ENCODE results near the gene FBRSL1. TPM values are rescaled to one million over a fixed set of nuclear protein-coding genes. Genes with fewer than 3 reads are reported as not detected.

The FBRSL1 gene
- total and polyA plus RNA-seq, 7 donors: 3.9 to 37.0 (median 10.3) TPM

GRCh38 chr12:132548430-132549058 lies 58.6 kb downstream of the FBRSL1 start:
- intact Hi-C loops (cut with DNase I): no loop called here
- Histone ChIP-seq H3K9me3 (no peaks in the 10 kb centered on the region), H3K27me3 (no peaks in the 10 kb centered on the region), H3K4me1 (no peaks in the 10 kb centered on the region), H3K27ac (no peak overlapping the region), H3K4me3 (no peak overlapping the region), H3K36me3 (peaks cover 0 to 38% (median 10%) of the 10 kb centered on the region in 4 donors)
- TF ChIP-seq CTCF (IDR thresholded peaks at IDR 0.05) (no peak), POLR2A (IDR thresholded peaks at IDR 0.05) (no peak), EP300 (IDR thresholded peaks at IDR 0.05) (no peak), POLR2AphosphoS5 (IDR thresholded peaks at IDR 0.05) (no peak)
- 96% methylated on average over 28 of the region's 28 CpGs for WGBS, 2 donors
- no peak for DNase-seq

- Histone ChIP-seq H3K4me1 (no peaks in the 10 kb centered on the region), H3K4me3 (no peak overlapping the region), H3K36me3 (peaks cover 0 to 36% (median 10%) of the 10 kb centered on the region in 4 donors), H3K27ac (no peak overlapping the region), H3K9me3 (no peaks in the 10 kb centered on the region), H3K27me3 (no peaks in the 10 kb centered on the region)
- DNase-seq: no peak
- WGBS, 2 donors: 97 to 98% methylated on average over 33 of the region's 33 CpGs
- TF ChIP-seq POLR2A (IDR thresholded peaks at IDR 0.05) (no peak), CTCF (IDR thresholded peaks at IDR 0.05) (no peak), POLR2AphosphoS5 (IDR thresholded peaks at IDR 0.05) (no peak), EP300 (IDR thresholded peaks at IDR 0.05) (no peak)
- intact Hi-C loops (cut with DNase I): no loop called here
Observed at GRCh38 chr12:132549059-132549458, 59.1 kb downstream of the FBRSL1 start.

- no peak for TF ChIP-seq POLR2AphosphoS5 (IDR thresholded peaks at IDR 0.05)
- TF ChIP-seq CTCF (IDR thresholded peaks at IDR 0.05): no peak
- no peak for TF ChIP-seq POLR2A (IDR thresholded peaks at IDR 0.05)
- no peak for TF ChIP-seq EP300 (IDR thresholded peaks at IDR 0.05)
- no peaks in the 10 kb centered on the region for H3K4me1 ChIP-seq
- 86 to 90% methylated on average over 43 of the region's 43 CpGs for WGBS, 2 donors
- H3K4me3 ChIP-seq: no peak overlapping the region
- no peak overlapping the region for H3K27ac ChIP-seq
- no peak for DNase-seq
- H3K9me3 ChIP-seq: no peaks in the 10 kb centered on the region
- peaks cover 0 to 36% (median 10%) of the 10 kb centered on the region in 4 donors for H3K36me3 ChIP-seq
- intact Hi-C loops (cut with DNase I): no loop called here
- no peaks in the 10 kb centered on the region for H3K27me3 ChIP-seq
Observed at GRCh38 chr12:132550014-132550802, 60.3 kb downstream of the FBRSL1 start.

- Histone ChIP-seq H3K4me3 (no peak overlapping the region), H3K4me1 (no peaks in the 10 kb centered on the region), H3K27ac (no peak overlapping the region), H3K36me3 (peaks cover 0 to 36% (median 10%) of the 10 kb centered on the region in 4 donors), H3K9me3 (no peaks in the 10 kb centered on the region), H3K27me3 (no peaks in the 10 kb centered on the region)
- intact Hi-C loops (cut with DNase I): no loop called here
- DNase-seq: no peak
- WGBS, 2 donors: 92 to 93% methylated on average over 30 of the region's 30 CpGs
- no peak for TF ChIP-seq EP300 (IDR thresholded peaks at IDR 0.05)
- TF ChIP-seq CTCF (IDR thresholded peaks at IDR 0.05): no peak
- no peak for TF ChIP-seq POLR2A (IDR thresholded peaks at IDR 0.05)
- no peak for TF ChIP-seq POLR2AphosphoS5 (IDR thresholded peaks at IDR 0.05)
Observed at GRCh38 chr12:132550830-132551640, 61.1 kb downstream of the FBRSL1 start.

All from sigmoid colon (tissue), 7 donors.